ENCODE results near the gene C8G. TPM values are rescaled to one million over a fixed set of nuclear protein-coding genes. Genes with fewer than 3 reads are reported as not detected.

C8G gene
- total and polyA plus RNA-seq, 2 of the 13 experiments (the other 11 are each of a cell fraction or from before 2014, with no cell fraction given): 4.9 to 12.8 TPM

DNA sequence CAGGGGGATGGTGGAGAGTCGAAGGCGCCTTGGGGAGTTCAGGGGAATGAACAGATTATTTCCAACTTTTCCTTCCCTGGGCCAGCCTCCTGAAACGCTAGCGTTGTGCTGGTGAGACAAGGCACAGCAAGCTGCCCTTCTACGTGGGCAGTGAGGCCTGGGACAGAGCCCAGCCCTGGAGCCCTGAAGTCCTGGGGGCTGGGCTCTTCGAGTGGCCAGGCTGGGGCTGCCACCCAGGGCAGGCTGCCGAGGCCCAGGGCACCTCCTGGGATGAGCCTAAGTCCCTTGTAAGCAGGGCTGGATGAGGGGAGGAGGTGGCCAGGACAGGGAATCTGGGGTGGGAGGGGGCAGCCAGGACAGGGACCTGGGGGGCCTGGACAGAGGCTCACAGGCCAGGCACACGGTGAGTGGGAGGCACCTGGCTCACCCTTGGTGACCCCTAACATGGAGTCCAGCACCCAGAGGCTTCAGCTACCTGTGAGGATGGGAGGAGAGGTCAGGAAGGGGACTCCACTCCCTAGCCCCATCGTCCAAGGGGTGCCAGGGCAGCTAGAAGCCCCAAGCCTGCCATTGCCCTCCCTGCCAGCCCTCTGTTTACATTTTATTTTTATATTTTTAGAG lies 5.7 kb downstream of the C8G start (continued):
- TF ChIP-seq, protein P1, sequence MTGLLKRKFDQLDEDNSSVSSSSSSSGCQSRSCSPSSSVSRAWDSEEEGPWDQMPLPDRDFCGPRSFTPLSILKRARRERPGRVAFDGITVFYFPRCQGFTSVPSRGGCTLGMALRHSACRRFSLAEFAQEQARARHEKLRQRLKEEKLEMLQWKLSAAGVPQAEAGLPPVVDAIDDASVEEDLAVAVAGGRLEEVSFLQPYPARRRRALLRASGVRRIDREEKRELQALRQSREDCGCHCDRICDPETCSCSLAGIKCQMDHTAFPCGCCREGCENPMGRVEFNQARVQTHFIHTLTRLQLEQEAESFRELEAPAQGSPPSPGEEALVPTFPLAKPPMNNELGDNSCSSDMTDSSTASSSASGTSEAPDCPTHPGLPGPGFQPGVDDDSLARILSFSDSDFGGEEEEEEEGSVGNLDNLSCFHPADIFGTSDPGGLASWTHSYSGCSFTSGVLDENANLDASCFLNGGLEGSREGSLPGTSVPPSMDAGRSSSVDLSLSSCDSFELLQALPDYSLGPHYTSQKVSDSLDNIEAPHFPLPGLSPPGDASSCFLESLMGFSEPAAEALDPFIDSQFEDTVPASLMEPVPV (CRISPR knock-in tag; IDR thresholded peaks at IDR 0.05): no peak
- TF ChIP-seq, protein P2, sequence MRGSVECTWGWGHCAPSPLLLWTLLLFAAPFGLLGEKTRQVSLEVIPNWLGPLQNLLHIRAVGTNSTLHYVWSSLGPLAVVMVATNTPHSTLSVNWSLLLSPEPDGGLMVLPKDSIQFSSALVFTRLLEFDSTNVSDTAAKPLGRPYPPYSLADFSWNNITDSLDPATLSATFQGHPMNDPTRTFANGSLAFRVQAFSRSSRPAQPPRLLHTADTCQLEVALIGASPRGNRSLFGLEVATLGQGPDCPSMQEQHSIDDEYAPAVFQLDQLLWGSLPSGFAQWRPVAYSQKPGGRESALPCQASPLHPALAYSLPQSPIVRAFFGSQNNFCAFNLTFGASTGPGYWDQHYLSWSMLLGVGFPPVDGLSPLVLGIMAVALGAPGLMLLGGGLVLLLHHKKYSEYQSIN (CRISPR knock-in tag; IDR thresholded peaks at IDR 0.05; ENCODE audit: borderline replicate concordance): no peak
- TF ChIP-seq KLF12 (CRISPR knock-in tag; IDR thresholded peaks at IDR 0.05; ENCODE audit: borderline replicate concordance): no peak
- no peak for TF ChIP-seq ZC3H13 (CRISPR knock-in tag; IDR thresholded peaks at IDR 0.05)
- TF ChIP-seq, protein P3, sequence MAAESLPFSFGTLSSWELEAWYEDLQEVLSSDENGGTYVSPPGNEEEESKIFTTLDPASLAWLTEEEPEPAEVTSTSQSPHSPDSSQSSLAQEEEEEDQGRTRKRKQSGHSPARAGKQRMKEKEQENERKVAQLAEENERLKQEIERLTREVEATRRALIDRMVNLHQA (CRISPR knock-in tag; IDR thresholded peaks at IDR 0.05): no peak
- peak; percentile 72 for TF ChIP-seq AGO2 (optimal IDR thresholded peaks at IDR 0.05; ENCODE audit: low read depth, low read length)
- TF ChIP-seq, protein P4, sequence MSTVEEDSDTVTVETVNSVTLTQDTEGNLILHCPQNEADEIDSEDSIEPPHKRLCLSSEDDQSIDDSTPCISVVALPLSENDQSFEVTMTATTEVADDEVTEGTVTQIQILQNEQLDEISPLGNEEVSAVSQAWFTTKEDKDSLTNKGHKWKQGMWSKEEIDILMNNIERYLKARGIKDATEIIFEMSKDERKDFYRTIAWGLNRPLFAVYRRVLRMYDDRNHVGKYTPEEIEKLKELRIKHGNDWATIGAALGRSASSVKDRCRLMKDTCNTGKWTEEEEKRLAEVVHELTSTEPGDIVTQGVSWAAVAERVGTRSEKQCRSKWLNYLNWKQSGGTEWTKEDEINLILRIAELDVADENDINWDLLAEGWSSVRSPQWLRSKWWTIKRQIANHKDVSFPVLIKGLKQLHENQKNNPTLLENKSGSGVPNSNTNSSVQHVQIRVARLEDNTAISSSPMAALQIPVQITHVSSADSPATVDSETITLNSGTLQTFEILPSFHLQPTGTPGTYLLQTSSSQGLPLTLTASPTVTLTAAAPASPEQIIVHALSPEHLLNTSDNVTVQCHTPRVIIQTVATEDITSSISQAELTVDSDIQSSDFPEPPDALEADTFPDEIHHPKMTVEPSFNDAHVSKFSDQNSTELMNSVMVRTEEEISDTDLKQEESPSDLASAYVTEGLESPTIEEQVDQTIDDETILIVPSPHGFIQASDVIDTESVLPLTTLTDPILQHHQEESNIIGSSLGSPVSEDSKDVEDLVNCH (CRISPR knock-in tag; IDR thresholded peaks at IDR 0.05): no peak
- TF ChIP-seq RORA (CRISPR knock-in tag; IDR thresholded peaks at IDR 0.05): no peak
- no peak for TF ChIP-seq FOXM1 (CRISPR knock-in tag; IDR thresholded peaks at IDR 0.05)
- no peak for TF ChIP-seq ZNF382 (CRISPR knock-in tag; IDR thresholded peaks at IDR 0.05; ENCODE audit: borderline replicate concordance)
- TF ChIP-seq ZNF251 (CRISPR knock-in tag; IDR thresholded peaks at IDR 0.05): no peak
- TF ChIP-seq RFX5 (IDR thresholded peaks at IDR 0.05; ENCODE audit: low read depth, low read length): no peak
- peak; percentile 41; the same call in 1 of the 2 replicates for TF ChIP-seq ZNF589 (CRISPR knock-in tag; conservative IDR thresholded peaks at IDR 0.05)
- TF ChIP-seq NFKB2 (CRISPR knock-in tag; IDR thresholded peaks at IDR 0.05; ENCODE audit: borderline replicate concordance): no peak
- TF ChIP-seq MXD4 (CRISPR knock-in tag; IDR thresholded peaks at IDR 0.05): no peak
- no peak for TF ChIP-seq ZNF782 (CRISPR knock-in tag; IDR thresholded peaks at IDR 0.05; ENCODE audit: borderline replicate concordance)
- TF ChIP-seq, protein P5, sequence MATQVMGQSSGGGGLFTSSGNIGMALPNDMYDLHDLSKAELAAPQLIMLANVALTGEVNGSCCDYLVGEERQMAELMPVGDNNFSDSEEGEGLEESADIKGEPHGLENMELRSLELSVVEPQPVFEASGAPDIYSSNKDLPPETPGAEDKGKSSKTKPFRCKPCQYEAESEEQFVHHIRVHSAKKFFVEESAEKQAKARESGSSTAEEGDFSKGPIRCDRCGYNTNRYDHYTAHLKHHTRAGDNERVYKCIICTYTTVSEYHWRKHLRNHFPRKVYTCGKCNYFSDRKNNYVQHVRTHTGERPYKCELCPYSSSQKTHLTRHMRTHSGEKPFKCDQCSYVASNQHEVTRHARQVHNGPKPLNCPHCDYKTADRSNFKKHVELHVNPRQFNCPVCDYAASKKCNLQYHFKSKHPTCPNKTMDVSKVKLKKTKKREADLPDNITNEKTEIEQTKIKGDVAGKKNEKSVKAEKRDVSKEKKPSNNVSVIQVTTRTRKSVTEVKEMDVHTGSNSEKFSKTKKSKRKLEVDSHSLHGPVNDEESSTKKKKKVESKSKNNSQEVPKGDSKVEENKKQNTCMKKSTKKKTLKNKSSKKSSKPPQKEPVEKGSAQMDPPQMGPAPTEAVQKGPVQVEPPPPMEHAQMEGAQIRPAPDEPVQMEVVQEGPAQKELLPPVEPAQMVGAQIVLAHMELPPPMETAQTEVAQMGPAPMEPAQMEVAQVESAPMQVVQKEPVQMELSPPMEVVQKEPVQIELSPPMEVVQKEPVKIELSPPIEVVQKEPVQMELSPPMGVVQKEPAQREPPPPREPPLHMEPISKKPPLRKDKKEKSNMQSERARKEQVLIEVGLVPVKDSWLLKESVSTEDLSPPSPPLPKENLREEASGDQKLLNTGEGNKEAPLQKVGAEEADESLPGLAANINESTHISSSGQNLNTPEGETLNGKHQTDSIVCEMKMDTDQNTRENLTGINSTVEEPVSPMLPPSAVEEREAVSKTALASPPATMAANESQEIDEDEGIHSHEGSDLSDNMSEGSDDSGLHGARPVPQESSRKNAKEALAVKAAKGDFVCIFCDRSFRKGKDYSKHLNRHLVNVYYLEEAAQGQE (IDR thresholded peaks at IDR 0.05; ENCODE audit: borderline replicate concordance in 1 of 2, low read depth in 1 of 2, low read length in 2 of 2): no peak
- TF ChIP-seq ZFP62 (CRISPR knock-in tag; IDR thresholded peaks at IDR 0.05): no peak
- no peak for TF ChIP-seq NCOA2 (CRISPR knock-in tag; IDR thresholded peaks at IDR 0.05)
- peak; percentile 10; the same call in 1 of the 2 replicates for TF ChIP-seq ZNF773 (CRISPR knock-in tag; IDR thresholded peaks at IDR 0.05; ENCODE audit: borderline replicate concordance)
- no peak for TF ChIP-seq GZF1 (CRISPR knock-in tag; IDR thresholded peaks at IDR 0.05)
- TF ChIP-seq ZNF367 (CRISPR knock-in tag; IDR thresholded peaks at IDR 0.05; ENCODE audit: borderline replicate concordance): no peak
